AG08396 (cell line): ENCODE measurements around the gene CDC42BPG.

Experiments
- DNase-seq: peaks from one replicate; pipeline ENCODE4 v3.0.0; 2012; ENCODE audit warnings: low spot score, mixed read lengths

CDC42BPG gene

GRCh38 chr11:64844330-64845128, at the start of gene CDC42BPG:
Gene CDC42BPG, minus strand, starts transcription at chr11:64844653. Its CDS starts 84 bp downstream, at chr11:64844569.
- DNase-seq = peak; percentile 95

GRCh38 chr11:64893194-64894069, 49.0 kb upstream of the CDC42BPG start:
- no peak for DNase-seq

GRCh38 chr11:64892838-64893193, 48.4 kb upstream of the CDC42BPG start:
- DNase-seq = no peak

GRCh38 chr11:64892411-64892831, 48.0 kb upstream of the CDC42BPG start:
- no peak for DNase-seq

- DNase-seq = no peak
Measured at GRCh38 chr11:64891880-64892279, 47.4 kb upstream of the CDC42BPG start.

GRCh38 chr11:64891215-64891848, 46.9 kb upstream of the CDC42BPG start:
- DNase-seq = no peak

- DNase-seq = no peak
Measured at GRCh38 chr11:64890522-64890939, 46.1 kb upstream of the CDC42BPG start.

GRCh38 chr11:64888729-64889511, 44.5 kb upstream of the CDC42BPG start:
- no peak for DNase-seq

- no peak for DNase-seq
Measured at GRCh38 chr11:64888406-64888728, 43.9 kb upstream of the CDC42BPG start.

GRCh38 chr11:64887757-64888405, 43.4 kb upstream of the CDC42BPG start:
- DNase-seq = peak; percentile 90

- no peak for DNase-seq
Measured at GRCh38 chr11:64887234-64887756, 42.8 kb upstream of the CDC42BPG start.

GRCh38 chr11:64885367-64886286, 41.2 kb upstream of the CDC42BPG start:
- DNase-seq = no peak

GRCh38 chr11:64884019-64884418, 39.6 kb upstream of the CDC42BPG start:
- DNase-seq = no peak

- DNase-seq = no peak
Measured at GRCh38 chr11:64883575-64883974, 39.1 kb upstream of the CDC42BPG start.

- no peak for DNase-seq
Measured at GRCh38 chr11:64882243-64882642, 37.8 kb upstream of the CDC42BPG start.

- DNase-seq = no peak
Measured at GRCh38 chr11:64881476-64881875, 37.0 kb upstream of the CDC42BPG start.

GRCh38 chr11:64880240-64881001, 36.0 kb upstream of the CDC42BPG start:
- DNase-seq = no peak

- DNase-seq = no peak
Measured at GRCh38 chr11:64879244-64879900, 34.9 kb upstream of the CDC42BPG start.
